DMS53 (cell line): ENCODE data around the gene SHISA5.
A peak's percentile ranks its signal among the peaks of the same experiment; 100 is the strongest.
"Not testable (repeated sequence)": the region's sequence is repeated elsewhere in the genome, so short reads cannot be mapped to it uniquely, and the experiment has no call there.

ENCODE experiments used
- DNase-seq: peaks from one replicate; lab custom pipeline; 2025; lab: John Stamatoyannopoulos, UW

Gene SHISA5

GRCh38 chr3:48477959-48478520 is 25.9 kb downstream of the SHISA5 start:
- no peak for DNase-seq

- DNase-seq = no peak
Measured at GRCh38 chr3:48476426-48477053, 27.4 kb downstream of the SHISA5 start.

GRCh38 chr3:48475188-48475587 is 28.8 kb downstream of the SHISA5 start:
- no peak for DNase-seq

GRCh38 chr3:48474619-48475018 is 29.4 kb downstream of the SHISA5 start:
- DNase-seq = no peak

- DNase-seq = not testable (repeated sequence)
Measured at GRCh38 chr3:48474031-48474430, 29.9 kb downstream of the SHISA5 start.

GRCh38 chr3:48473617-48473952 is 30.4 kb downstream of the SHISA5 start:
- DNase-seq = no peak

GRCh38 chr3:48472923-48473616 is 30.9 kb downstream of the SHISA5 start:
- DNase-seq = peak; percentile 89

GRCh38 chr3:48472673-48472922 is 31.4 kb downstream of the SHISA5 start:
- DNase-seq = no peak

GRCh38 chr3:48470286-48470685 is 33.7 kb downstream of the SHISA5 start:
- no peak for DNase-seq

- DNase-seq = no peak
Measured at GRCh38 chr3:48469046-48469915, 34.7 kb downstream of the SHISA5 start.

- peak; percentile 18 for DNase-seq
Measured at GRCh38 chr3:48468329-48468731, 35.6 kb downstream of the SHISA5 start.

- no peak for DNase-seq
Measured at GRCh38 chr3:48467473-48468267, 36.3 kb downstream of the SHISA5 start.

GRCh38 chr3:48467110-48467454 is 36.9 kb downstream of the SHISA5 start:
- no peak for DNase-seq

- DNase-seq = peak; percentile 38
Measured at GRCh38 chr3:48466386-48467109, 37.4 kb downstream of the SHISA5 start.

- peak; percentile 96 for DNase-seq
Measured at GRCh38 chr3:48465531-48466378, 38.2 kb downstream of the SHISA5 start.

GRCh38 chr3:48465237-48465530 is 38.8 kb downstream of the SHISA5 start:
- peak; percentile 79 for DNase-seq

GRCh38 chr3:48464713-48465221 is 39.2 kb downstream of the SHISA5 start:
- DNase-seq = no peak

- no peak for DNase-seq
Measured at GRCh38 chr3:48463703-48464102, 40.3 kb downstream of the SHISA5 start.

GRCh38 chr3:48461767-48462166 is 42.2 kb downstream of the SHISA5 start:
- DNase-seq = not testable (repeated sequence)

GRCh38 chr3:48460517-48460902 is 43.5 kb downstream of the SHISA5 start:
- no peak for DNase-seq
